Measurements from ENCODE around the gene SUOX. TPM values are rescaled to one million over a fixed set of nuclear protein-coding genes. Genes with fewer than 3 reads are reported as not detected.
"Not testable (repeated sequence)": the region's sequence is repeated elsewhere in the genome, so short reads cannot be mapped to it uniquely, and the experiment has no call there.

The SUOX gene
- total RNA-seq, 2 donors from 2014 or later: 23.9 to 37.7 TPM

GRCh38 chr12:55985341-55985740 is 11.7 kb upstream of the SUOX start:
- TF ChIP-seq, protein P1, sequence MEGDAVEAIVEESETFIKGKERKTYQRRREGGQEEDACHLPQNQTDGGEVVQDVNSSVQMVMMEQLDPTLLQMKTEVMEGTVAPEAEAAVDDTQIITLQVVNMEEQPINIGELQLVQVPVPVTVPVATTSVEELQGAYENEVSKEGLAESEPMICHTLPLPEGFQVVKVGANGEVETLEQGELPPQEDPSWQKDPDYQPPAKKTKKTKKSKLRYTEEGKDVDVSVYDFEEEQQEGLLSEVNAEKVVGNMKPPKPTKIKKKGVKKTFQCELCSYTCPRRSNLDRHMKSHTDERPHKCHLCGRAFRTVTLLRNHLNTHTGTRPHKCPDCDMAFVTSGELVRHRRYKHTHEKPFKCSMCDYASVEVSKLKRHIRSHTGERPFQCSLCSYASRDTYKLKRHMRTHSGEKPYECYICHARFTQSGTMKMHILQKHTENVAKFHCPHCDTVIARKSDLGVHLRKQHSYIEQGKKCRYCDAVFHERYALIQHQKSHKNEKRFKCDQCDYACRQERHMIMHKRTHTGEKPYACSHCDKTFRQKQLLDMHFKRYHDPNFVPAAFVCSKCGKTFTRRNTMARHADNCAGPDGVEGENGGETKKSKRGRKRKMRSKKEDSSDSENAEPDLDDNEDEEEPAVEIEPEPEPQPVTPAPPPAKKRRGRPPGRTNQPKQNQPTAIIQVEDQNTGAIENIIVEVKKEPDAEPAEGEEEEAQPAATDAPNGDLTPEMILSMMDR (IDR thresholded peaks at IDR 0.05): no peak
- no peak overlapping the region for H3K27ac ChIP-seq
- H3K27me3 ChIP-seq: no peaks in the 10 kb centered on the region
- H3K4me1 ChIP-seq: no peaks in the 10 kb centered on the region
- H3K36me3 ChIP-seq: peaks cover 68% of the 10 kb centered on the region
- H3K9me3 ChIP-seq: no peaks in the 10 kb centered on the region
- DNase-seq (ENCODE audit: low spot score): no peak
- no peak overlapping the region for H3K4me3 ChIP-seq

DNA sequence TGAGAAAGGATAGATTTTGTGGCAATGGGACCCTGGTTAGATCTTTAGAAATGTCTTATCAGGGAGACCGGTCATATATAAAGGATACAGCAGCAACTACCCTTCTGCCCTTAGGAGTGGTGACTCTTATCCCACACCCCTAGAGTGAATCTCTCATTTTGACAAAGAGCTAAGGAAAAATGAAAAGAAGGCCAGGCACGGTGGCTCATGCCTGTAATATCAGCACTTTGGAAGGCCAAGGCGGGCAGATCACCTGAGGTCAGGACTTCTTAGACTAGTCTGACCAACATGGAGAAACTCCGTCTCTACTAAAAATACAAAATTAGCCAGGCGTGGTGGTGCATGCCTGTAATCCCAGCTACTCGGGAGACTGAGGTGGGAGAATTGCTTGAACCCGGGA is 11.1 kb upstream of the SUOX start:
- not testable (repeated sequence) for H3K4me1 ChIP-seq; H3K27ac ChIP-seq; H3K27me3 ChIP-seq; H3K4me3 ChIP-seq; H3K9me3 ChIP-seq; DNase-seq (ENCODE audit: low spot score)
- peaks cover 70% of the 10 kb centered on the region for H3K36me3 ChIP-seq

DNA sequence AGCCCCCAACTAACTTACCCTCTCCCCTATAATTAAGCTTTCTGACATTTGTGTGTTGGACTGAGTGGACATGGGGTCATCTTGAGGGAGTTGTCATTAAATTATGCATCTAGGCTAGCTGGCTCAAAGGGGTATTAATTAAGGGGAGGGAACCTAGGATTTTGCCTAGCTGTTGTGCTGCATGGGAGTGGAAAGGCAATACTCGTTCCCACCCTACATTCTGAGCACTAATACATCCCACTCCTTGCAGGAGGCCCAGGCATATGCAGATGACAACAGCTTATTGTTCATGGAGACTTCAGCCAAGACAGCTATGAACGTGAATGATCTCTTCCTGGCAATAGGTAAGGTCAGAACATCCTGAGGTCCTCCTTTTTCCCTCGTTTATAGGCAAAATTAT is 6.0 kb upstream of the SUOX start:
- no peak for DNase-seq (ENCODE audit: low spot score)
- Histone ChIP-seq H3K36me3 (peaks cover 81% of the 10 kb centered on the region), H3K27ac (no peak overlapping the region)

GRCh38 chr12:55993230-55993853 is 3.7 kb upstream of the SUOX start:
- TF ChIP-seq, protein P1 (IDR thresholded peaks at IDR 0.05): no peak
- Histone ChIP-seq H3K27me3 (no peaks in the 10 kb centered on the region), H3K36me3 (peaks cover 60% of the 10 kb centered on the region), H3K4me1 (peaks cover 0 to 16% of the 10 kb centered on the region in 2 donors), H3K9me3 (no peaks in the 10 kb centered on the region), H3K4me3 (no peak overlapping the region), H3K27ac (no peak overlapping the region)
- DNase-seq (ENCODE audit: low spot score): no peak

More for the DNA sequence above, 6.0 kb upstream of the SUOX start:
- Histone ChIP-seq H3K4me3 (no peak overlapping the region), H3K9me3 (no peaks in the 10 kb centered on the region), H3K27me3 (no peaks in the 10 kb centered on the region), H3K4me1 (no peaks in the 10 kb centered on the region)
- TF ChIP-seq, protein P1 (IDR thresholded peaks at IDR 0.05): no peak

- TF ChIP-seq, protein P1 (IDR thresholded peaks at IDR 0.05): no peak
- Histone ChIP-seq H3K36me3 (peaks cover 41% of the 10 kb centered on the region), H3K27ac (no peak overlapping the region), H3K27me3 (no peaks in the 10 kb centered on the region), H3K4me1 (peaks cover 0 to 19% of the 10 kb centered on the region in 2 donors), H3K4me3 (no peak overlapping the region), H3K9me3 (no peaks in the 10 kb centered on the region)
- DNase-seq (ENCODE audit: low spot score): no peak
Measured at GRCh38 chr12:55995366-55995765, 1.7 kb upstream of the SUOX start.

- peak; percentile 73 for DNase-seq (ENCODE audit: low spot score)
- H3K36me3 ChIP-seq: peaks cover 32% of the 10 kb centered on the region
Measured at GRCh38 chr12:55996201-55996714, 818 bp upstream of the SUOX start.

More at GRCh38 chr12:55996201-55996714, 818 bp upstream of the SUOX start:
- Histone ChIP-seq H3K4me3 (peak overlapping the region; percentile 48 to 78), H3K9me3 (no peaks in the 10 kb centered on the region), H3K27ac (peak overlapping the region; percentile 84 to 86), H3K27me3 (no peaks in the 10 kb centered on the region), H3K4me1 (peaks cover 0 to 19% of the 10 kb centered on the region in 2 donors)
- TF ChIP-seq, protein P1 (IDR thresholded peaks at IDR 0.05): peak; percentile 81 to 89

All from right atrium auricular region (tissue), 2 donors.